ENCODE measurements around the gene TMEM131.
"Not testable (repeated sequence)": the region's sequence is repeated elsewhere in the genome, so short reads cannot be mapped to it uniquely, and the experiment has no call there.

TMEM131 gene

DNA sequence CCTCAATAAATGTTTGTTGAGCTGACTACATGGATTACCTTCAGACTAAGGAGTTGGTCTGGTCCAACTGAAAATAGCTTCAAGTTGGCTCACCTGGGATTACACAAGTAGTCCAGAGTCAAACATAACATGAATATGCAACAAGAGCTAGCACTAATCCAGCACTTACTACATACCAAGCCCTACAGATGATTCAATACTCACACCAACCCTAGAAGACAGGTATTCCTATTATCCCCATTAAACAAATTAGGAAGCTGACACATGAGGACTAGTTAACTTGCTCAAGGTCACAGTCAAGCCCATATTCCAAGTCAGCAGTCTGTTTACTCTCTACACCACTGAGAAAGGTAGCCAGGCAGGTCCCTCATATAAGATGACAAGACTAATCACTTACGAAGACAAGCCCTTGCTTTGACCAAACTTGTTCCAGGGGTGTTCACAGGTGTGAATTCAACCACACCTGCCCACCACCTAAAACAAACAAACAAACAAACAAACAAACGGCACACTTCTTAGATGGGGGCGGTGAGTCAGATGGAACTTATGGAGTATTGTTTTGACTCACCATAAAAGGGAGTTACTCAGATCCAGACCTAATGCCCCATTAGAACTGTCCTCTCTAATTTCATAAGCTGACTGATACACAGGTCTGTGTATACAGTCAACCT, 29.1 kb downstream of the TMEM131 start:
- no peak overlapping the region for H3K4me3 ChIP-seq (ENCODE audit: low read depth, low read length)
- no peak for DNase-seq (ENCODE audit: low read depth)

DNA sequence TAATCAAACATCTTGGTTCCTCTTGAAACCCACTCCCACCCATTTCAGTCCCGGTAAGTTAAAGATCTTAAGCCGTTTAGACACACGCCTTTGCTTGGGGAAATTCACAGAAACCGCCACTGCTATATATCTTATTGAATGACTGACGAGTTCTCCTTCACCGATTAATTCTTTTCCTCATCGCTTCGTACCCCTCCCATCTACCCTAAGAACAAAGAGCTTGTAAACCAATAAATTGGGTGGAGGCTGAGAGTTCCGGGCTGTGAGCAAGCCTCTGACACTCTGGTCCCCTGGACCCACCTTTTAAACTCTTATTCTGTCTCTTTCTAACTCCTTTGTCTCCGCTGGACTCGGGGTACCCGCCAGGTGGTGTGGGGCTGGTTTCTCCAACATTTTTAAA, 30.6 kb downstream of the TMEM131 start:
- DNase-seq (ENCODE audit: low read depth): no peak

DNA sequence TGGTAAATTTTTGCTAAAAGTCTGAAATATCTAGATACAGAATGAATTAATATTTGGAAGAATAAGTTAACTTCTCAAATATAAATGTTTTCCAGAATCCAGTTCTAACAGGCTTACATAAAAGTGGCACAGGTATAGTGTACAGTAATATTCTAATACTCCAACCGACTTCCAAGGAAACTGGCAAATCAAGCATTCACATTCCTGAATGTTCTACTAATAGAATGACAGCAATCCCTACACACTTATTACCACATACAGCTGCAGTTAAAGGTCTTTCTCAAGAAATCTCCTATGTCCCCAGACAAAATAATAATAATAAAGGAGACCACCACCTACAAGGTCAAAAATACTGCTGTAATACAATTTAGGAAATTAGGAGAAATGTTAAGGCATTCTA, 31.9 kb downstream of the TMEM131 start:
- H3K4me3 ChIP-seq (ENCODE audit: low read depth, low read length): no peak overlapping the region
- no peak for DNase-seq (ENCODE audit: low read depth)

More for the DNA sequence above, 30.6 kb downstream of the TMEM131 start:
- H3K4me3 ChIP-seq (ENCODE audit: low read depth, low read length): no peak overlapping the region

DNA sequence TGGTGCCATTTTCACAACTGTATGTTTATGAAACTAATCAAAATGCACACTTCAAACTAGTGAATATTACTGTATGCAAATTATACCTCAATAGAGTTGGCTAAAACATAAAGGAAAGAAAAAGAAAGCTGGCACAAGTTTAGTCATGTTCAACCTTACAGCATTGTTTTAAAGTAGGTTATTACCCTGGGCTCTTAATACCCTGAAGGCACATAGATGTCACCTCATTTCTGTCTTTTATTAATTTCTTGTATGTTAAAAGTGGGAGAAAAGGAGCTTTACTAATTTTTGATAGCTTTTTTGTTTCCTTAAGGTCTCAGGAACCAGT, 32.7 kb downstream of the TMEM131 start:
- no peak overlapping the region for H3K4me3 ChIP-seq (ENCODE audit: low read depth, low read length)
- no peak for DNase-seq (ENCODE audit: low read depth)

DNA sequence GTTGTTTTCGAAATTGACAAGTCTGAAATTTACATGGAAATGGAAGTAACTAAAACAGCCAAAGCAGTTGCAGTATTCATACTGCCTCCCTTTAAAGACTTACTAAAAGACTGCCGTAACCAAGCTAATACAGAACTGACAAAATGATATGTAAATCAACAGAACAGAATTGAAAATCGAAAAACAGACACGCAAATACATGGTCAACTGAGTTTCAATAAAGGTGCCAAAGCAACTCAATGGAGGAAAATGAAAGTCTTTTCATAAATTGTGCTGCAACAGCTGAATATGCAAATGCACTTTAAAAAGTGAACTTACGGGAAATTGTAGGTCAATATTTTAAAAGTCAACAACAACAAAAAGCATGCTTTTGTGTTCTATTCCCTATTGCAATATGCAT, 34.2 kb downstream of the TMEM131 start:
- no peak for DNase-seq (ENCODE audit: low read depth)
- no peak overlapping the region for H3K4me3 ChIP-seq (ENCODE audit: low read depth, low read length)

DNA sequence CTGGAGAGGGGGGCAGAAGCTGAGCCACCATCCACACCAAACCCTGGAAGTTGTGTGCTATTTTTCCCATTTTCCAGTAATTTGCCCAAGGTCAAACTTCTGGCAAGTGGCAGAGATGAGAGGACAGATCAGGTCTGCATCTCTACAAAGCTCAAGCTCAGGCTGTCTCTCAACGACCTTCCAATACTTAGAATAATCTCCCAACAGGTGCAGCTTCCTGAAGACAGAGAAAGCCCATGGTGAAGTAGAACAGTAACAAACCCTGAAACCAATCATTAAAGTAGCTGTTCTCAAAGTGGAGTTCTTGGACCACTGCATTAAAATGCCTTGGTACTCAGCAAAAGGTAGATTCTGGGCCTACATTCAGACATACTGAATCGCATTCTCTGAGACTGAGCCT, 37.6 kb downstream of the TMEM131 start:
- DNase-seq (ENCODE audit: low read depth): no peak
- H3K4me3 ChIP-seq (ENCODE audit: low read depth, low read length): no peak overlapping the region

DNA sequence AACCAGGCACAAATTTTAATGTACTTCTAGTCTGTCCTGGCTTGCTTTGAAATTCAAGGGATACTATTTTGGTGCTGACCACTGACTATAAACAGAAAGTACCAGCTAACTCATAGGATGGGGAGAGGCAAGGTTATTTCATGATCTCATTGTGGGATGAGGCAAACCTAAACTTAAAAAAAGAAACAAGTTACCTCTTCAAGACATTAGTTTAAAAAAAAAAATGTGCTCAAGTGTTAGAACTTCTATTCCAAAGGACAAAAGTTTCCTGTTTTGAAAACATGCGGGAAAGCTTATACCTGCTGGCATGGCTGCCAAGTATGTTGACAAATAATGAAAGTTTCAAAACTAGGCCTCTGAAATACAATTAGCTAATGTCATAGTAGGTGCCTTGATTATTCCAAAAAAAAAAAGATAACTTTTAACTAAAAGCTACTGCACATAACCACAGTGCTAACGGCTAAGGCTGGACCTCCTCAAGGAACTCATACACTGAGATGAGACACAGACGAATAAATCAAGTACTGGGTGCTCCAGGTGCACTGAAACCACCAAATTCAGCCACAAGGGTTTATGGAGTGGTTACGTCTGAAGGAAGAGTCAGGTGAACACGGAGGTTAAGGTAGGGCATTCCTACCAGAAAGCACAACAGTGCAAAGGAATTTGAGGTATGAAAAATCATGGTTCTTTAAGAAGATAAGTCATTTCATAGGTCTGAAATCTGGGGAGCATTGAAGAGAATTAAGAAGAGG, 38.1 kb downstream of the TMEM131 start:
- no peak overlapping the region for H3K4me3 ChIP-seq (ENCODE audit: low read depth, low read length)
- DNase-seq (ENCODE audit: low read depth): no peak

DNA sequence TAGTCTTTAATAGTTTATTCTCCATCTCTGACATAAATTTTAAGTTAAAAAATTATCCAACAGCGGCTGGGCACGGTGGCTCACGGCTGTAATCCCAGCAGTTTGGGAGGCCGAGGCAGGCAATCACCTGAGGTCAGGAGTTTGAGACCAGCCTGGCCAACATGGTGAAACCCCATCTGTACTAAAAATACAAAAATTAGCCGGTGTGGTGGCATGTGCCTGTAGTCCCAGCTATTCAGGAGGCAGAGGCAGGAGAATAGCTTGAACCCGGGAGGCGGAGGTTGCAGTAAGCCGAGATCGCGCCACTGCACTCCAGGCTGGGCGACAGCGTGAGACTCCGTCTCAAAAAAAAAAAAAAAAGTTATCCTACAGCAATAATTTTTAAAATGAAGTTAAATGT, 39.0 kb downstream of the TMEM131 start:
- not testable (repeated sequence) for H3K4me3 ChIP-seq (ENCODE audit: low read depth, low read length); DNase-seq (ENCODE audit: low read depth)

DNA sequence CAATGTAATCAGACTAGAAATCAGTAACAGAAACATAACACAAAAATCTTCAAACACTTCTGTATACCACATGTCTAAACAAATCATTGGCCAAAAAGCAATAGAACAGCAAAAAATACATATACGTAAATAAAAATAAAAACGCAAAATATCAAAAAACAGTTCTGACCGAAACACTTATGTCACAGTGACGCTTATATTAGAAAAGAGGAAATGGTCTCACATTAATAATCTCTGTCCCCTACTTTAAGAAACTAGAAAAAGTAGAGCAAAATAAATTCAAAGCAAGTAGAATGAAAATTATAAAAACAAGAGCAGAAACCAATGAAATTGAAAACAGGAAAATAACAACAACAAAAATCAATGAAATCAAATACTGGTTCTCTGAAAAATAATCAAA, 41.9 kb downstream of the TMEM131 start:
- DNase-seq (ENCODE audit: low read depth): no peak
- H3K4me3 ChIP-seq (ENCODE audit: low read depth, low read length): no peak overlapping the region

DNA sequence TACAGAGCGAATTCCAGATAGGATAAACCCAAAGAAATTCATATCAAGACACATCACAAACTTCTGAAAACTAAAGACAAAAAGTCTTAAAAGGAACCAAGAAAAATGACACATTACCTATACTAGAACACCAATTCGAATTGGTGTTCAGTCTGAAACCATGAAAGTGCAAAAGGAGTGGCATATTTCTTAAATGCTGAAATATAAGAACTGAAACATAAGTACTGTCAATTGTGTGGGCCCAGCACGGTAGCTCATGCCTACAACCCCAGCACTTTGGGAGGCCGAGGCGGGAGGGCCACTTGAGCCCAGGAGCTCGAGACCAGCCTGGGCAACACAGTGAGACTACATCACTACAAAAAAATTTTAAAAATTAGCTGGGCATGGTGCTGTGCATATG, 43.4 kb downstream of the TMEM131 start:
- DNase-seq (ENCODE audit: low read depth): no peak
- no peak overlapping the region for H3K4me3 ChIP-seq (ENCODE audit: low read depth, low read length)

DNA sequence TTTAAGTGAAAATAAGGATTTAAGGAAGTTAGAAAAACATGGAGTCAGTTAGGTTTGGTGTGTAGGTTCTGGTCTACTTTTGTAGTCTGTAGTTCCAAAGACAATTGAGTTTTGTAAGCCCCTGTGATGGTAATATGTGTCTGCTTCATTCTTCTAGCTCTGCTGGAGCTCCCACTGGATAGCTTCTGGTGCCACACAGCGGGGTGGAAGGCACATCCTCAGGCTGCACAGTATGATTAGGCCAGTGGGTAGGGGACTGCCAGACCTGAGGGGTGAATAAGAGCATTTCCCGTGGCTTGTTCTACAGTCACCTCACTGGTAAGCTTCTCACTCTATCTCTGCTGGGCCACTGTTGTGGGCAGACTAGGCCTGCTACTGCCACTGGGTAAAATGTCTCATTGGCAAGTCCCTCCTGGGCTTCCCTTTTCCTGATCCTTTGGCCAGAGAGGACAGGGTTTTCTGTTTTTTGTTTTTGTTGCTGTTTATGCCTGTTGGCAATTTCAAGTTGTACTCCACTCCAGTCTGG, 44.5 kb downstream of the TMEM131 start:
- no peak for DNase-seq (ENCODE audit: low read depth)
- no peak overlapping the region for H3K4me3 ChIP-seq (ENCODE audit: low read depth, low read length)

DNA sequence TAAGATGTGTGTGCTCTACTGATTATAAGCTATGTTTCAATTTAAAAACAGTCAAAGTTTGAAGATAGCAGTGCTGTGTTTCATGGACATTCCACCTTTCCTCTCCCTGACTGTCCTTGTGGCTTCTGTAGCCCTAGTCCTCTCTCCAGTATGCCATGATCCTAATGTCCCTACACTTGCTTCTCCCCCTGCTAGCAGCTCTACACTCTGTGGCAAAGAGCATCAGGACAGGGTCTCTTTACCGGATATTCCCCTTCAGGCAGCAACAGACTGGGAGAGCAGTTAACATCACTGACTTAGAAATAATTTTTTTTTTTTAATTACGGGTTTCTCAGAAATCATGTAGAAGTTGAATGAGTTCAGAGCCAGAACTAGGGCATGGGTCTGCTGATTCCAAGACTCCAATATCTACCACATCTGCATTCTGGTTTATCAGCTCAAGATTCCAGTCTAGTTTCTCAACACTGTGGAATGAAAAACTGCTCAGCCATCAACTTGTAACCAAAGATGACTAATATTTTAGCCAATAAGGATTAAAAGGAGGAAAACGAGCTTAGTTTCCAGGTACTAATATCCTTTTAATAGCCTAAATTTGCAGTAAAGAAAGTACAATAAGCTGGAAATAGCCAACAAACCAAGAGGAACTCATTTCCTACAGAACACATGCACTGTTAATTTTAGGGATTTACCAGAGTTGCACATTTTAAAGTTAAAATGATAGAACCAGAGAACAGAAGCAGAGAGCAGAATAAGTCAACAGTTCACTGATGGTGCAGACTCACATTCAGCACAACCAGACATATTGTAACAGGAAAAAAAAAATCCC, 45.2 kb downstream of the TMEM131 start:
- H3K4me3 ChIP-seq (ENCODE audit: low read depth, low read length): no peak overlapping the region
- peak; percentile 41 for DNase-seq (ENCODE audit: low read depth)

DNA sequence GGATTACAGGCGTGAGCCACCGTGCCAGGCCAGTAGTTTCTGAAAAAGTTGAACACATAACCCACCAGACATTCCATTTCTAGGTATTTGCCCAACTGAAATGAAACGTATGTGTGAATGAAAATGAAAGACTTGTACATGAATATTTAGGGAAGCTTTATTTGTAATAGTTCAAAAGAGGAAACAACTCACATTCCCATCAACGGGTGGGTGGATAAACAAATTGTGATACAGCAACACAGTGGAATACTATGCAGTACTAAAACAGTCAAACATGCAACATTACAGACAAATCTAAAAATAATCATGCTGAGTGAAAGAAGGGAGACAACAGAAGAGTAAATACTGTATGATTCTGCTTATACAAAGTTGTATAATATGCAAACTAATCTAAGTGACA, 46.8 kb downstream of the TMEM131 start:
- no peak for DNase-seq (ENCODE audit: low read depth)

DNA sequence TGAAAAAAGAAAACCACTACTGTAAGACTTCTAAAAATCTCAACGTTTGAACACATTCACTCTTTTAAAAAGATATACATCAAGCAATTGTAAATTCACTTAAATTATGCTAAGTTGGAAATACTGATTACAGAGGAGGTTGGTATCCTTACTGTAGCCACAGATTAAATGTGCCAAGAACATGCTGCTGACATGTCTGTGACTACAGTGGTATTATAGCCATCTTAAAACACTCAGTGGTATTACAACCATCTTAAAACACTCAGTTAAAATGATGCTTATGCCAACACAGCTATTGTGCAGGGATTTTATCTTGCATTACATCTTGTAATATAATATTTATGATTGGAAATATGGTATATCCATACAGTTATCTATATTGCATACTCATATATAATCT, 50.0 kb downstream of the TMEM131 start:
- DNase-seq (ENCODE audit: low read depth): no peak
- no peak overlapping the region for H3K4me3 ChIP-seq (ENCODE audit: low read depth, low read length)

More for the DNA sequence above, 46.8 kb downstream of the TMEM131 start:
- no peak overlapping the region for H3K4me3 ChIP-seq (ENCODE audit: low read depth, low read length)

DNA sequence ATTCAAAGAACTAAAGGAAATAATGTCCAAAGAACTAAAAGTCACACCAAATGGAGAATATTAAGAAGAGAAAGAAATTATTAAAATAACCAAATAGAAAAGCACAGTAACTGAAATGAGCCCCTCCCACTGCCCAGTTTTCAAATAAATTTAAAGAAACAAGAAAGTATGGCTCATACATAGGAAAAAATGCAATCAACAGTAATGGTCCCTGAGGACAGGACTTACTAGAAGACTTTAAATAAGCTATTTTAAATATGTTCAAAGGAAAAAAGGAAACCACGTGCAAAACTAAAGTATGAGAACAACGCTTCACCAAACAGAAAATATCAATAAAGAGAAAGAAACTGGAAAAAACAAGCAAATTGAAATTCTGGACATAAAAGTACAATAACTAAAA, 58.9 kb downstream of the TMEM131 start:
- no peak overlapping the region for H3K4me3 ChIP-seq (ENCODE audit: low read depth, low read length)
- no peak for DNase-seq (ENCODE audit: low read depth)

DNA sequence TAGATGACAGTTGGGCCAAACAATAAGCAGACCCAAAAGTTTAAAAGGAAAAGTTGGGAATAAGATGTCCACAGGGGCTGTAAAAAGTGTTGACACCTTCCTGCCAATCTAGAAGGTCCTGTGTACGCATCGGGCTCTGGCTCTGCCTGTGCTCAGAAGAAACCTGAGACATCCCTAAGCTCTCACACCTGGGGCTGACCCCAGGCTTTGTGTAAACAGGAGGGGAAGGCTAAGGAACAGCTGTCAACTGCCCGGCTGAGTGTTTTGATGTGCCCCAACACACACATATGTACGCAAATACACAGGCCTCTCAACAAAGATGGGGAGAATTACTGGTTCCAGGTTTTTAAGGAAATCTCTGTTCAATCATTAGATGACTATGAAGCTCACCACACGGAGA, 59.5 kb downstream of the TMEM131 start:
- DNase-seq (ENCODE audit: low read depth): no peak
- H3K4me3 ChIP-seq (ENCODE audit: low read depth, low read length): no peak overlapping the region

DNA sequence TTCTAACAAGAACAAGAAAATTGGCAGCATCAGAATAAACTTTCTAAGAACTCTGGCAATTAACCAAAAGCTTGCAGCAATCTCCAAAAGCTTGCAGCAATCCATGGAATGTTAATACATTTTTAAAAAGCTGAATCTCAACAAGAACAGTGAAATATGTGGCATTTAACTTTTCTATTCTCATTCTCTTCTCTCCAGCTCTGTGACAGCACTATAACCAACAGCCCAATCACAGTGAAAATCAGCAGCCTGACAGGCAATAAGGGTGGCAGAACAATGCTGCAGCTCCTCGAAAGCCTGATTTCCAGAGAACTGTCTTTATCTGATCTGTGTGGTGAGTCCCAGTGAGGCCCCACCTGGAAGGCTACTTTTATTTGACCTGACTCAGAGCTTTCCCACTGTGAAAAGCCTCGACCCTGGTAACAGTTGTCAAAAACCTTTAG, 60.0 kb downstream of the TMEM131 start:
- DNase-seq (ENCODE audit: low read depth): peak; percentile 39
- no peak overlapping the region for H3K4me3 ChIP-seq (ENCODE audit: low read depth, low read length)

DNA sequence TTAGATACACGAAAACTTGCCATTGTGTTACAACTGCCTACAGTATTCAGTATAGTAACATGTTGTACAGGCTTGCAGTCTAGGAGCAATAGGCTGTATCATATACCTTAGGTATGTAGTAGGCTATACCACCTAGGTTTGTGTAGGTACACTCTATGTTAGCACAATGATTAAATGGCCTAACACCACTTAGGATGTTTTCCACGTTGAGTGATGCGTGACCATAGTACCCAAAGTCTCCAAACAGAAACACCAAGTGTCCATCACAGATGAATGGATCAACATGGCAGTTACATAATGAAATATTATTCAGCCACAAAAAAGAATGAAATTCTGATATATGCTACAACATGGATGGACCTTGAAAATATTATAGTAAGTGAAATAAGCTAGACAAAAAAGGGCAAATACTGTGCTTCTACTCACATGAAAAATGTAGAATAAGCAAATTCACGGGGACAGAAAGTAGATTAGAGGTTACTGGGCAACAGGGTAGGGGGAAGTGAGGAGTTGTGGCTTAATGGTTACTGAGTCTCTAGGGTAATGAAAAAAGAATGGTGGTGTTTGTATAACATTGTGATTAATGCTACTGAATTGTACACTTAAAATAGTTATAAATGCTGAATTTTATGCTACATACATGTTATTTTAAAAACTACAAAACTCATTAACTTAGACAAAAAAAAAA, 62.6 kb downstream of the TMEM131 start:
- no peak overlapping the region for H3K4me3 ChIP-seq (ENCODE audit: low read depth, low read length)
- DNase-seq (ENCODE audit: low read depth): no peak

DNA sequence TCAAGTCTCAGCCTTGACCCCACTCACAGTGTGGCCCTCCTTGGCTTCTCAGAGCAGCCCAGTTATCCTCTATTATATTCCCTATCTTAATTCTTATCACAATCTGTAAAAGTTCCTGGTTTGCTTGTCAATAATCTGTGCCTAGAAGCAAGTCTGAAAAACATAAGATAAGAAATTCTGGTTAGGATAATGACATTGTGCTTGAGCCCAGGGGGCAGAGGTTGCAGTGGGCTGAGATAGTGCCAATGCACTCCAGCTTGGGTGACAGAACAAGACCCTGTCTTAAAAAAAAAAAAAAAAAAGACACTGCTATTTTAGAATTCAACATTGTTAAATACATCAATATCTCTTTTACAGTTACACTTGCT, 63.9 kb downstream of the TMEM131 start:
- H3K4me3 ChIP-seq (ENCODE audit: low read depth, low read length): no peak overlapping the region
- no peak for DNase-seq (ENCODE audit: low read depth)

Measured in skeletal muscle cell (primary cell).